ENCODE results near the gene CD300H.

Gene CD300H

DNA sequence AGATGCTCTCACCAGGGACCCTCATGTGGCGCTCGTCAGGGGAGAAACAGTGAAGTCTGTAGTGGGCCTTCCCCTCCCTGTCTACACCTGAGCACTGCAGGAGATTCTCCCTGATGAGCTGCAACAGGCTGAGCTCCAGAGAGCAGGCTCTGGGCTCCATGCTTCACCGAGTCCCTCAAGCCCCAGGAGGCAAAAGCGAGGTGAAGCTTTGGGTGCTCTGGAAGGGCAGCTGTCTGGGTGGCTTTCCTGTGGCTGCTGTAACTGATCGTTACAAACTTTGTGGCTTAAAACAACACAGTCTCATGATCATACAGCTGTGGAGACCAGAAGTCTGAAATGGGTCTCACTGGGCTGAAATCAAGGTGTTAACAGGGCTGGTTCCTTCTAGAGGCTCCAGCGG is 36.9 kb upstream of the CD300H start (continued):
- TF ChIP-seq, protein P1, sequence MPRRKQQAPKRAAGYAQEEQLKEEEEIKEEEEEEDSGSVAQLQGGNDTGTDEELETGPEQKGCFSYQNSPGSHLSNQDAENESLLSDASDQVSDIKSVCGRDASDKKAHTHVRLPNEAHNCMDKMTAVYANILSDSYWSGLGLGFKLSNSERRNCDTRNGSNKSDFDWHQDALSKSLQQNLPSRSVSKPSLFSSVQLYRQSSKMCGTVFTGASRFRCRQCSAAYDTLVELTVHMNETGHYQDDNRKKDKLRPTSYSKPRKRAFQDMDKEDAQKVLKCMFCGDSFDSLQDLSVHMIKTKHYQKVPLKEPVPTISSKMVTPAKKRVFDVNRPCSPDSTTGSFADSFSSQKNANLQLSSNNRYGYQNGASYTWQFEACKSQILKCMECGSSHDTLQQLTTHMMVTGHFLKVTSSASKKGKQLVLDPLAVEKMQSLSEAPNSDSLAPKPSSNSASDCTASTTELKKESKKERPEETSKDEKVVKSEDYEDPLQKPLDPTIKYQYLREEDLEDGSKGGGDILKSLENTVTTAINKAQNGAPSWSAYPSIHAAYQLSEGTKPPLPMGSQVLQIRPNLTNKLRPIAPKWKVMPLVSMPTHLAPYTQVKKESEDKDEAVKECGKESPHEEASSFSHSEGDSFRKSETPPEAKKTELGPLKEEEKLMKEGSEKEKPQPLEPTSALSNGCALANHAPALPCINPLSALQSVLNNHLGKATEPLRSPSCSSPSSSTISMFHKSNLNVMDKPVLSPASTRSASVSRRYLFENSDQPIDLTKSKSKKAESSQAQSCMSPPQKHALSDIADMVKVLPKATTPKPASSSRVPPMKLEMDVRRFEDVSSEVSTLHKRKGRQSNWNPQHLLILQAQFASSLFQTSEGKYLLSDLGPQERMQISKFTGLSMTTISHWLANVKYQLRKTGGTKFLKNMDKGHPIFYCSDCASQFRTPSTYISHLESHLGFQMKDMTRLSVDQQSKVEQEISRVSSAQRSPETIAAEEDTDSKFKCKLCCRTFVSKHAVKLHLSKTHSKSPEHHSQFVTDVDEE (CRISPR knock-in tag; IDR thresholded peaks at IDR 0.05) = no peak
- TF ChIP-seq ZFP30 (CRISPR knock-in tag; IDR thresholded peaks at IDR 0.05) (no peak), TCF4 (CRISPR knock-in tag; IDR thresholded peaks at IDR 0.05; ENCODE audit: borderline replicate concordance) (no peak), OSR1 (CRISPR knock-in tag; IDR thresholded peaks at IDR 0.05) (no peak), ARNTL (CRISPR knock-in tag; IDR thresholded peaks at IDR 0.05; ENCODE audit: borderline replicate concordance, low read depth) (no peak)

DNA sequence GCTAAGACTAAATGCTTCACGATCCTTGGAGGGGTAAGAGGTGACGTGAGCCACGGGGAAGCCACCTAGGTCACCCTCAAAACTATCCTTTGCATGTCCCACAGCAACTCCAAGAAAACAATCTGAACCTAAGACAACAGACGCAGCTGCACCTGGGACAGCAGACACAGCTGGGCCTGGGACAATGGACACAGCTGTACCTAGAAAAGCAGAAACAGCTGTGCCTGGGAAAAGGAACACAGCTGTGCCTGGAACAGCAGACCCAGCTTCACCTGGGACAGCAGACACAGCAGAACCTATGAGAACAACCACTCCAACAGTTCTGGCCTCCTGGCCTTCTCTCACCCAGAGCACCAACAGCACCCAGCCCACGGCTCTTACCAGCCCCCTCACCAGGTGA is 36.4 kb upstream of the CD300H start:
- TF ChIP-seq ZNF70 (CRISPR knock-in tag; IDR thresholded peaks at IDR 0.05) (no peak), TOX (CRISPR knock-in tag; IDR thresholded peaks at IDR 0.05; ENCODE audit: borderline replicate concordance) (no peak)
- ATAC-seq = no peak

DNA sequence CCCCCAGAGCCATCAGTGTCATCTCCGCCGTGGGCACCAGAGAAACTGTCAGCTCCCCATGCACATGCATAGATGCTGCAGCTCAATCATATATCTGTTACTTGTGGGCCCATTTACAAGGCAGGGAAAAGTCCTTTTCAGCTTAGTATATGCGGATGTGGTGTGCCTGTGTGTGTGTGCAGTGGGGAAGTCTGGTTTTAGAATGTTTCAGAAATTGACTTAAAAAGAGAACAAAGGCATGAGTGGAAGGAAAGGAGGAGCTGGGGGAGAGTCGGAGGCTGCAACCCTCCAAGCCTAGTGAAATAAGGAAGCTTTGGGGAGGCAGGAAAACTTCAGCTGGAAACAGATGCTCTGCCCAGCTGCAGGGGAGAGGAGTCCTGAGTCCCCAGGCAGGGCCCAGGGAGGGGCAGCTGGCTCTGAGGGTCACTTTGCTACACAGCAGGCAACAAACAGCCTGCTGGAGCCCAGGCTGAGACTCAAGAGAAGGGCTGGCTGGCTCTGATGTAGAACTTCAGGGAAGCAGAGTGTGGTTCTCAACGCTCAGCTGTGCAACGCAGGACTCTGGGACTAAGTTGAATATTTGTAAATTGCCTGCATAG is 35.8 kb upstream of the CD300H start:
- TF ChIP-seq CSDC2 (CRISPR knock-in tag; IDR thresholded peaks at IDR 0.05) (no peak), PPARA (CRISPR knock-in tag; IDR thresholded peaks at IDR 0.05; ENCODE audit: borderline replicate concordance) (no peak), ZC3H10 (CRISPR knock-in tag; IDR thresholded peaks at IDR 0.05) (no peak), RARB (CRISPR knock-in tag; IDR thresholded peaks at IDR 0.05) (no peak), TOX (CRISPR knock-in tag; IDR thresholded peaks at IDR 0.05; ENCODE audit: borderline replicate concordance) (no peak), ZFP30 (CRISPR knock-in tag; IDR thresholded peaks at IDR 0.05) (no peak), ZNF8 (CRISPR knock-in tag; IDR thresholded peaks at IDR 0.05) (no peak)
- TF ChIP-seq, protein P2, sequence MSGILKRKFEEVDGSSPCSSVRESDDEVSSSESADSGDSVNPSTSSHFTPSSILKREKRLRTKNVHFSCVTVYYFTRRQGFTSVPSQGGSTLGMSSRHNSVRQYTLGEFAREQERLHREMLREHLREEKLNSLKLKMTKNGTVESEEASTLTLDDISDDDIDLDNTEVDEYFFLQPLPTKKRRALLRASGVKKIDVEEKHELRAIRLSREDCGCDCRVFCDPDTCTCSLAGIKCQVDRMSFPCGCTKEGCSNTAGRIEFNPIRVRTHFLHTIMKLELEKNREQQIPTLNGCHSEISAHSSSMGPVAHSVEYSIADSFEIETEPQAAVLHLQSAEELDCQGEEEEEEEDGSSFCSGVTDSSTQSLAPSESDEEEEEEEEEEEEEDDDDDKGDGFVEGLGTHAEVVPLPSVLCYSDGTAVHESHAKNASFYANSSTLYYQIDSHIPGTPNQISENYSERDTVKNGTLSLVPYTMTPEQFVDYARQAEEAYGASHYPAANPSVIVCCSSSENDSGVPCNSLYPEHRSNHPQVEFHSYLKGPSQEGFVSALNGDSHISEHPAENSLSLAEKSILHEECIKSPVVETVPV (CRISPR knock-in tag; IDR thresholded peaks at IDR 0.05) = no peak
- TF ChIP-seq, protein P3, sequence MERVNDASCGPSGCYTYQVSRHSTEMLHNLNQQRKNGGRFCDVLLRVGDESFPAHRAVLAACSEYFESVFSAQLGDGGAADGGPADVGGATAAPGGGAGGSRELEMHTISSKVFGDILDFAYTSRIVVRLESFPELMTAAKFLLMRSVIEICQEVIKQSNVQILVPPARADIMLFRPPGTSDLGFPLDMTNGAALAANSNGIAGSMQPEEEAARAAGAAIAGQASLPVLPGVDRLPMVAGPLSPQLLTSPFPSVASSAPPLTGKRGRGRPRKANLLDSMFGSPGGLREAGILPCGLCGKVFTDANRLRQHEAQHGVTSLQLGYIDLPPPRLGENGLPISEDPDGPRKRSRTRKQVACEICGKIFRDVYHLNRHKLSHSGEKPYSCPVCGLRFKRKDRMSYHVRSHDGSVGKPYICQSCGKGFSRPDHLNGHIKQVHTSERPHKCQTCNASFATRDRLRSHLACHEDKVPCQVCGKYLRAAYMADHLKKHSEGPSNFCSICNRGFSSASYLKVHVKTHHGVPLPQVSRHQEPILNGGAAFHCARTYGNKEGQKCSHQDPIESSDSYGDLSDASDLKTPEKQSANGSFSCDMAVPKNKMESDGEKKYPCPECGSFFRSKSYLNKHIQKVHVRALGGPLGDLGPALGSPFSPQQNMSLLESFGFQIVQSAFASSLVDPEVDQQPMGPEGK (CRISPR knock-in tag; IDR thresholded peaks at IDR 0.05; ENCODE audit: borderline replicate concordance) = no peak
- TF ChIP-seq, protein P4, sequence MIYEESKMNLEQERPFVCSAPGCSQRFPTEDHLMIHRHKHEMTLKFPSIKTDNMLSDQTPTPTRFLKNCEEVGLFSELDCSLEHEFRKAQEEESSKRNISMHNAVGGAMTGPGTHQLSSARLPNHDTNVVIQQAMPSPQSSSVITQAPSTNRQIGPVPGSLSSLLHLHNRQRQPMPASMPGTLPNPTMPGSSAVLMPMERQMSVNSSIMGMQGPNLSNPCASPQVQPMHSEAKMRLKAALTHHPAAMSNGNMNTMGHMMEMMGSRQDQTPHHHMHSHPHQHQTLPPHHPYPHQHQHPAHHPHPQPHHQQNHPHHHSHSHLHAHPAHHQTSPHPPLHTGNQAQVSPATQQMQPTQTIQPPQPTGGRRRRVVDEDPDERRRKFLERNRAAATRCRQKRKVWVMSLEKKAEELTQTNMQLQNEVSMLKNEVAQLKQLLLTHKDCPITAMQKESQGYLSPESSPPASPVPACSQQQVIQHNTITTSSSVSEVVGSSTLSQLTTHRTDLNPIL (CRISPR knock-in tag; IDR thresholded peaks at IDR 0.05; ENCODE audit: low read depth) = no peak
- no peak for ATAC-seq

DNA sequence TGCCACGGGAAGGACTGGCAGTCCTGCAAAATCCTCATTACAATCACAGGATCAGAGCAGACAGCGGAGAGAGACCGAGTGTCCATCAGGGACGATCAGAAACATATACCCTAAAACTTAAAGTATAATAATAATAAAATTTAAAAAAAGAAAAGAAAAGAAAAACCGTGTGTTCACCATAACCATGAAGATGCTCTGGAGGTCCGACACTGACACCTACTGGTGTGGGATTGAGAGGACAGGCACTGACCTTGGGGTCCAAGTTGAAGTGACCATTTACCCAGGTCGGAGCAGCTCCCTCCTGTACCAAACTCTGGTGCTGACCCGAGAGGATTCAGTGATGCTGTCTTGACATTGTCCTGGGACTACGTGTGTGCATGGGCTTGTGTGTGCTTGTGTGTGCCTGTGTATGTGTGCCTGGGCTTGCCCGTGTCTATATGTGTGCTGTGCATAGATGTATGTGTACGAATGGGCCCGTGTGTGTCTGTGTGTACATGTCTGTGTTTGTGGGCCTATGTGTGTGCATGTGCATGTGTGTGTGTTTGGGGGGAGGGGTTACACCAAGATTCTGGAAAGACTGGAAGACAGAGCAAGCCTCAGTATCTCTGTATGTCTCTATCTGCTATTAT is 34.7 kb upstream of the CD300H start:
- TF ChIP-seq, protein P4 (CRISPR knock-in tag; IDR thresholded peaks at IDR 0.05; ENCODE audit: low read depth) = no peak
- TF ChIP-seq ZNF8 (CRISPR knock-in tag; IDR thresholded peaks at IDR 0.05) (no peak), BACH2 (CRISPR knock-in tag; IDR thresholded peaks at IDR 0.05; ENCODE audit: borderline replicate concordance) (no peak), ZNF70 (CRISPR knock-in tag; IDR thresholded peaks at IDR 0.05) (no peak), ZNF565 (CRISPR knock-in tag; conservative IDR thresholded peaks at IDR 0.05; ENCODE audit: low read depth) (no peak), GLIS3 (CRISPR knock-in tag; IDR thresholded peaks at IDR 0.05) (no peak), ZFP3 (CRISPR knock-in tag; IDR thresholded peaks at IDR 0.05) (no peak)
- TF ChIP-seq, protein P2 (CRISPR knock-in tag; IDR thresholded peaks at IDR 0.05) = no peak
- no peak for ATAC-seq
